ENCODE results near the gene ALOX5. TPM values are rescaled to one million over a fixed set of nuclear protein-coding genes. Genes with fewer than 3 reads are reported as not detected.

Gene ALOX5
- 41.8 and 52.8 TPM in 2 replicates for total RNA-seq (2013; cell fraction: nucleolus; rRNA removed)
- total RNA-seq (2014; rRNA removed) (67.1 and 72.5 TPM in 2 replicates), total RNA-seq (2014; rRNA removed; fragmentation: Illumina TruSeq; extraction: Trizol) (29.0 and 29.8 TPM in 2 replicates), total RNA-seq (2021) (62.4 and 69.0 TPM in 2 replicates), polyA plus RNA-seq (2011; rRNA removed) (0.33 and 0.43 TPM in 2 replicates), polyA plus RNA-seq (2014; fragmentation: Illumina TruSeq; extraction: Trizol) (27.6 and 49.5 TPM in 2 replicates), polyA plus RNA-seq (2014; fragmentation: Nextera tagmentation; extraction: Ambion mirVana) (1 to 10 TPM; 3.3 to 6.5 TPM), polyA plus RNA-seq (2014; rRNA removed) (102 and 104 TPM in 2 replicates), polyA plus RNA-seq (2016; fragmentation: Nextera tagmentation; extraction: Ambion mirVana) (10 to 100 TPM; 31.1 to 37.4 TPM), polyA minus RNA-seq (2011; rRNA and poly(A)+ RNA removed) (0.15 and 1.2 TPM in 2 replicates), Bru-seq, nascent RNA (percentile 68 among the genes with signal in this experiment), BruChase-seq, experiment 1, labeled RNA remaining after a 6-hour chase (percentile 63 among the genes with signal in this experiment), BruChase-seq, experiment 2, labeled RNA remaining after a 2-hour chase (percentile 66 among the genes with signal in this experiment)
- 20.4 TPM for polyA plus RNA-seq (2011; ENCODE audit: low read depth)
- 0.55 and 0.76 TPM in 2 replicates for polyA plus RNA-seq (2011; cell fraction: cytosol; rRNA removed)
- 2.6 and 4.4 TPM in 2 replicates for polyA plus RNA-seq (2011; cell fraction: nucleus; rRNA removed)
- polyA plus RNA-seq (2012) = 48.8 and 49.2 TPM in 2 replicates
- polyA minus RNA-seq (2011; cell fraction: cytosol; rRNA and poly(A)+ RNA removed) = not detected in 2 replicates
- polyA minus RNA-seq (2011; cell fraction: nucleus; rRNA and poly(A)+ RNA removed) = 0.24 and 1.4 TPM in 2 replicates
- long read RNA-seq, experiment 1, partial matches to known transcripts = 1 of 6 reads
- long read RNA-seq, experiment 1, other reads (novel, unspliced or antisense) = 3 of 6 reads
- long read RNA-seq, experiment 2, transcript ALOX5-201 (14 exons, 2,506 nt) = major isoform, 5 of 6 reads
- long read RNA-seq, experiment 2, partial matches to known transcripts = 0 of 6 reads
- long read RNA-seq, experiment 2, other reads (novel, unspliced or antisense) = 1 of 6 reads

GRCh38 chr10:45373576-45374349 is at the start of gene ALOX5:
ALOX5 (plus strand) TSS chr10:45374216; CDS start chr10:45374280, 64 bp downstream.
- 1% methylated on average over 21 of the region's 59 CpGs for WGBS (ENCODE audit: insufficient coverage, insufficient replicate concordance, low lambda C conversion rate, missing lambda C conversion rate)
- H3K27me3 ChIP-seq (replicated peaks in 1 of 2; ENCODE audit: control insufficient read depth in 2 of 2, insufficient read depth in 2 of 2, low read length in 1 of 2) = no peaks in the 10 kb centered on the region
- POLR2A ChIA-PET = no interaction called here
- SMC1A ChIA-PET (ENCODE audit: uncharacterized antibody, unreplicated experiment) = no interaction called here
- FAIRE-seq (peak; percentile 52), ATAC-seq (peak; percentile 63), DNase-seq (ENCODE audit: low read depth, low spot score) (no peak)
- H2AFZ ChIP-seq (ENCODE audit: control insufficient read depth, low read depth, low read length) = peak within 1 kb of the TSS; percentile 55
- intact Hi-C loops (cut with micrococcal nuclease; ENCODE audit: unreplicated experiment) (loop anchor here (2.0 to 10.0 kb wide), 3 partner anchors 91 to 409 kb away; no protein-coding TSS in a partner anchor), in situ Hi-C loops (cut with MboI) (no loop called here)
- H3K9ac ChIP-seq (ENCODE audit: control insufficient read depth, insufficient read depth, low read length) = peak within 1 kb of the TSS; percentile 65
- H3K4me1 ChIP-seq (ENCODE audit: control insufficient read depth, insufficient read depth, low read length) = peaks cover 33% of the 10 kb centered on the region
- H3K27ac ChIP-seq (ENCODE audit: control insufficient read depth, insufficient read depth) = peak within 1 kb of the TSS; percentile 74
- H3K79me2 ChIP-seq (ENCODE audit: control insufficient read depth, insufficient read depth, low read length) = peaks cover 43% of the 10 kb centered on the region
- H3K4me2 ChIP-seq (ENCODE audit: control insufficient read depth, insufficient read depth) = peak within 1 kb of the TSS; percentile 78
- RAD21 ChIA-PET (ENCODE audit: unreplicated experiment) = interaction anchor here (0.9 kb wide), 1 partner anchor 35 kb away, joined by 3 read pairs; no protein-coding TSS in a partner anchor
- H3K9me3 ChIP-seq (replicated peaks; ENCODE audit: control insufficient read depth, insufficient read depth, low read length) = no peaks in the 10 kb centered on the region
- H3K36me3 ChIP-seq (ENCODE audit: control insufficient read depth in 2 of 2, insufficient read depth in 2 of 2, low read length in 1 of 2) = no peaks in the 10 kb centered on the region
- CTCF ChIA-PET = no interaction called here
- H3K4me3 ChIP-seq = peak within 1 kb of the TSS; percentile 81
- no peaks in the 10 kb centered on the region for H4K20me1 ChIP-seq (ENCODE audit: control insufficient read depth, insufficient read depth)
- no TSS peak for BruUV-seq (replicated peaks)
- TF ChIP-seq ATF3 (IDR thresholded peaks at IDR 0.05; ENCODE audit: borderline replicate concordance, extremely low read depth, low read depth, low read length) (no peak), BACH1 (IDR thresholded peaks at IDR 0.05; ENCODE audit: borderline replicate concordance) (no peak), EGR1 (IDR thresholded peaks at IDR 0.05; ENCODE audit: borderline replicate concordance in 1 of 2, low read depth in 2 of 2, low read length in 2 of 2) (peak in 1 of 2 experiments; percentile 90; a peak in 2 of 3 replicates), BCLAF1 (IDR thresholded peaks at IDR 0.05) (no peak), EED (IDR thresholded peaks at IDR 0.05; ENCODE audit: low read depth) (0 out of 2 replicates have a peak, but pooled peaks have one; percentile 15), CHD1 (IDR thresholded peaks at IDR 0.05; ENCODE audit: low read depth, low read length) (no peak), POU2F2 (IDR thresholded peaks at IDR 0.05; ENCODE audit: borderline replicate concordance, low read depth, low read length) (0 out of 3 replicates have a peak, but pooled peaks have one; percentile 19), ZBTB4 (CRISPR knock-in tag; IDR thresholded peaks at IDR 0.05) (no peak), ZNF207 (IDR thresholded peaks at IDR 0.05; ENCODE audit: borderline replicate concordance) (no peak), POLR2A (IDR thresholded peaks at IDR 0.05; ENCODE audit: low read depth, low read length) (peak; percentile 49), ESRRA (IDR thresholded peaks at IDR 0.05; ENCODE audit: low read length) (no peak), CBFB (IDR thresholded peaks at IDR 0.05; ENCODE audit: low read depth) (0 out of 2 replicates have a peak, but pooled peaks have one; percentile 35), DPF2 (IDR thresholded peaks at IDR 0.05) (no peak)
